GM21360 (cell line): ENCODE results near the gene CARMIL3.

ENCODE experiments used
- ATAC-seq: cut with Tn5 transposase; IDR thresholded peaks from one replicate; pipeline ENCODE4 v1.9.1; 2021; ENCODE audit warnings: mild to moderate bottlenecking, moderate library complexity; ENCODE audit not compliant: unreplicated experiment

The CARMIL3 gene

GRCh38 chr14:24075485-24076301 lies 23.9 kb downstream of the CARMIL3 start:
- no peak for ATAC-seq

GRCh38 chr14:24076302-24076601 lies 24.4 kb downstream of the CARMIL3 start:
- no peak for ATAC-seq

GRCh38 chr14:24077086-24077485 lies 25.3 kb downstream of the CARMIL3 start:
- ATAC-seq: no peak

- no peak for ATAC-seq
Observed at GRCh38 chr14:24078146-24078545, 26.3 kb downstream of the CARMIL3 start.

GRCh38 chr14:24079491-24080141 lies 27.8 kb downstream of the CARMIL3 start:
- no peak for ATAC-seq

- ATAC-seq: no peak
Observed at GRCh38 chr14:24080142-24080530, 28.3 kb downstream of the CARMIL3 start.

GRCh38 chr14:24080888-24081738 lies 29.3 kb downstream of the CARMIL3 start:
- peak; percentile 85 for ATAC-seq

GRCh38 chr14:24081739-24082211 lies 30.0 kb downstream of the CARMIL3 start:
- ATAC-seq: no peak

- ATAC-seq: no peak
Observed at GRCh38 chr14:24082411-24083080, 30.7 kb downstream of the CARMIL3 start.

GRCh38 chr14:24083462-24083861 lies 31.7 kb downstream of the CARMIL3 start:
- ATAC-seq: no peak

GRCh38 chr14:24084440-24084839 lies 32.6 kb downstream of the CARMIL3 start:
- ATAC-seq: no peak

GRCh38 chr14:24085215-24085614 lies 33.4 kb downstream of the CARMIL3 start:
- ATAC-seq: no peak

GRCh38 chr14:24086193-24086955 lies 34.6 kb downstream of the CARMIL3 start:
- no peak for ATAC-seq

GRCh38 chr14:24087004-24087403 lies 35.2 kb downstream of the CARMIL3 start:
- ATAC-seq: no peak

- ATAC-seq: no peak
Observed at GRCh38 chr14:24088095-24088494, 36.3 kb downstream of the CARMIL3 start.

- ATAC-seq: no peak
Observed at GRCh38 chr14:24089890-24090289, 38.1 kb downstream of the CARMIL3 start.

GRCh38 chr14:24092110-24092504 lies 40.3 kb downstream of the CARMIL3 start:
- no peak for ATAC-seq

- no peak for ATAC-seq
Observed at GRCh38 chr14:24092505-24093206, 40.8 kb downstream of the CARMIL3 start.

- no peak for ATAC-seq
Observed at GRCh38 chr14:24093207-24093900, 41.5 kb downstream of the CARMIL3 start.
